H7 (cell line): Measurements from ENCODE around the gene TUSC7. TPM values are rescaled to one million over a fixed set of nuclear protein-coding genes. Genes with fewer than 3 reads are reported as not detected.

Source experiments
- DNase-seq: peaks from one replicate; pipeline ENCODE4 v3.0.0; 2012
- H3K27me3 ChIP-seq: 2 replicates; pipeline ENCODE4 v1.6.0; 2011; ENCODE audit warnings: mild to moderate bottlenecking, low read length; ENCODE audit not compliant: control insufficient read depth, insufficient read depth
- H3K36me3 ChIP-seq: replicated peaks from 2 replicates; pipeline ENCODE4 v1.5.1; 2011; ENCODE audit warnings: low read length; ENCODE audit not compliant: control insufficient read depth, insufficient read depth
- H3K4me3 ChIP-seq: 2 replicates; pipeline ENCODE4 v1.5.1; 2011; ENCODE audit warnings: low read depth, mild to moderate bottlenecking, control low read depth, low read length, moderate library complexity; ENCODE audit not compliant: insufficient read depth
- total RNA-seq: library from RNA; depleted of rRNA; stranded (reverse); fragments of >200 nt; shearing (Covaris generic); gene quantifications from 2 replicates; pipeline ENCODE4 v1.2.3, GENCODE V29; 2014; rRNA removed

TUSC7 gene
- not detected in 2 replicates for total RNA-seq

GRCh38 chr3:116709479-116709878 is at the start of gene TUSC7:
Gene TUSC7 (plus strand): TSS chr3:116709779.
- DNase-seq = no peak
- no peak within 1 kb of the TSS for H3K4me3 ChIP-seq
- no peaks in the 10 kb centered on the region for H3K27me3 ChIP-seq
- no peaks in the 10 kb centered on the region for H3K36me3 ChIP-seq

GRCh38 chr3:116661196-116661595 is 48.4 kb upstream of the TUSC7 start:
- no peak for DNase-seq
- Histone ChIP-seq H3K27me3 (no peaks in the 10 kb centered on the region), H3K4me3 (no peak overlapping the region), H3K36me3 (no peaks in the 10 kb centered on the region)

GRCh38 chr3:116663161-116664110 is 46.1 kb upstream of the TUSC7 start:
- Histone ChIP-seq H3K4me3 (no peak overlapping the region), H3K27me3 (no peaks in the 10 kb centered on the region), H3K36me3 (no peaks in the 10 kb centered on the region)
- peak; percentile 25 for DNase-seq

DNA sequence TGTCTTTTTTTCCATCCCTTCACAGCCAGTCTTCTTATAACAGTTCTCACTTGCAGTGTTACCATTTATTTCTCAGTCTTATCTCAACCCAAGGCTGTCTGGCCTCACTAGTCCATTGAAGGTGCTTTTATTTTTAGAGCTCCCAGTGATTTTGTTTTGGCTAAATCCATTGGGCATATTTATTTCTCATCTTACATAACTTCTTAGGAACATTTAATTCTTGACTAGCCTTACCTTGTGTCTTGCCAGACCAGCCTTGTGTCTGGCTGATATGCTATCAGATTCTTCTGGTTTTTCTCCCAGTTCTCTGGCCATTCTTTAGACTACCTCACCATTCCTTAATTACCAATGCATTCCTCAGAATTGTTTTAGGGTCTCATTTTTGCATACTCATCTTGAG is 42.3 kb upstream of the TUSC7 start:
- DNase-seq = no peak
- H3K27me3 ChIP-seq = no peaks in the 10 kb centered on the region
- no peak overlapping the region for H3K4me3 ChIP-seq
- no peaks in the 10 kb centered on the region for H3K36me3 ChIP-seq

- no peak overlapping the region for H3K4me3 ChIP-seq
- H3K36me3 ChIP-seq = no peaks in the 10 kb centered on the region
- no peaks in the 10 kb centered on the region for H3K27me3 ChIP-seq
- no peak for DNase-seq
Measured at GRCh38 chr3:116667791-116668190, 41.8 kb upstream of the TUSC7 start.

DNA sequence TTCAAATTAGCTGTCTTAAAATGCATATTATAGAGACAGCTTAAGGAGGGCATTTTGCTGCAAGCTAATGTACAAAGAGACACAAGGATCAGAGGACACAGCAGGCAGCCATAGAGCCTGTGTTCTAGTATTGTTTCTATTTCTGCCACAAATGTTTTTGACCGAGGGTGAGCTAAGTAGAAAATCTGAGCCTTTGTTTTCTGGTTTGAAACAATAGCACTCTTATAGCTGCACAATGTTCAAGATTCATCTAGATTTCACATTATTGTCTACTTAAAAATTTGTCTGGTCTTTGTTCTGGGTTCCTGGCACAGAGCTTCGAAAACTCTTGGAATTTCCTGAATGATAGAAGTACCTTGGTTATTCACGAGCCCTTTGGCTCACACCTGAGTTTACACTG is 40.0 kb upstream of the TUSC7 start:
- Histone ChIP-seq H3K27me3 (no peaks in the 10 kb centered on the region), H3K4me3 (no peak overlapping the region), H3K36me3 (no peaks in the 10 kb centered on the region)
- no peak for DNase-seq

GRCh38 chr3:116671151-116671550 is 38.4 kb upstream of the TUSC7 start:
- no peaks in the 10 kb centered on the region for H3K27me3 ChIP-seq
- no peaks in the 10 kb centered on the region for H3K36me3 ChIP-seq
- DNase-seq = no peak
- H3K4me3 ChIP-seq = no peak overlapping the region

- Histone ChIP-seq H3K36me3 (no peaks in the 10 kb centered on the region), H3K4me3 (no peak overlapping the region), H3K27me3 (no peaks in the 10 kb centered on the region)
- DNase-seq = no peak
Measured at GRCh38 chr3:116678853-116679252, 30.7 kb upstream of the TUSC7 start.

GRCh38 chr3:116691041-116691440 is 18.5 kb upstream of the TUSC7 start:
- no peaks in the 10 kb centered on the region for H3K36me3 ChIP-seq
- DNase-seq = no peak

DNA sequence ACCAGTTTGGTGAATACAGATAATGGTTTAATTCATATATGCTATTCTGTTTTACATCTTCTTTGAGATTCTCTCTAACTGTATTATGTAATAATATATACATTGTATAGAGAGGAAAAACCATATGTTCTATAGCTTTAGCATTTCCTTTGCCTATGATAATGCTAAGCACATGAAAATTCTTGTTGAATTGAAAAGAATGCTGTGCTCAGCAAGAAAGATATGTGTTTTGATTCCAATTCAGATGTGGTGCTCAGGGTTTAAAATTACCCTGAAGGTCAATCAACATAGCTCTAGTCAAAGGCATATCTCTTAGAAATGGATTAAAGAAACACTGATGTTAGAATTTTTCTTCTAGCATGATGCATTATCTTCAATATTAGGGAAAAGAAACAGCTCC is 8.5 kb upstream of the TUSC7 start:
- DNase-seq = no peak
- no peak overlapping the region for H3K4me3 ChIP-seq
- H3K36me3 ChIP-seq = no peaks in the 10 kb centered on the region
- H3K27me3 ChIP-seq = no peaks in the 10 kb centered on the region

More at GRCh38 chr3:116691041-116691440, 18.5 kb upstream of the TUSC7 start:
- H3K4me3 ChIP-seq = no peak overlapping the region
- no peaks in the 10 kb centered on the region for H3K27me3 ChIP-seq

DNA sequence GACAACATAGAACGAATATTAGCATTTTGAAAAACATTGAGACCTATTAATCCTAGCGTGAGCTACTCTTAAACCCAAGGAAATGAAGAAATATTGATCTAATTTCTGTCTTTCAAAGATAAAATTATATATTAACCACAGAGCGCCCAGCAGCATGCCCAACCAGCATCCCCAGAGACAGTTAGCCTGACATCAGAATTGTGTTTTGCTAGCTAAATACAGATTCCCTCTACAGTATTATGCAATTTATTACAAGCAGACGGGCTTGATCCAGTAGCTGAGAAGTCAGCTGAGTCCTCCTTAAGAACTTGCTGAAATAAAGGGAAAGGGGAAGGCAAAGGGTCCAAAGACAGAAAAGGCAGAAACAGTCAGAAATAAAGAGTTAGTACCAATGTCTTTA is 7.2 kb upstream of the TUSC7 start:
- H3K27me3 ChIP-seq = no peaks in the 10 kb centered on the region

DNA sequence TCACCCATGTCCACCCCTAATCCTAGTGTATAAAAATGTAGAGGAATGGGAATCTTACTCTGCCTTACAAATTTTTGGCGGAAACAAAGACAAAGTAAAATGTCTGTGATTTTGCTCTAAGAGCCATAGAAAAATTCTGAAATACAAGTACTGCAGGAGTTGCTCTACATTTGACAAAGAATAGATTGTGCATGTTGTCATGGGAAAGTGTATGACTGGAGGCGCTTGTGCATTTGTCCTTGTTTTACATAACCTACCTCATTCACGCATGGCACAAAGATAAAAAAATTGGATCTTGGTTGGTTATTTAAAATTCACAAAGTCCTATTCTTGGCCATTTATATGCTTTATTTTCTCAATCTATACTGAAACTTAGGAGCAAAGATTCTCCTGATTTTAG is 2.0 kb upstream of the TUSC7 start:
- no peaks in the 10 kb centered on the region for H3K36me3 ChIP-seq
- DNase-seq = no peak
- H3K27me3 ChIP-seq = no peaks in the 10 kb centered on the region
- no peak overlapping the region for H3K4me3 ChIP-seq

More for the DNA sequence above, 7.2 kb upstream of the TUSC7 start:
- Histone ChIP-seq H3K4me3 (no peak overlapping the region), H3K36me3 (no peaks in the 10 kb centered on the region)
- no peak for DNase-seq

- no peaks in the 10 kb centered on the region for H3K36me3 ChIP-seq
- H3K27me3 ChIP-seq = no peaks in the 10 kb centered on the region
- no peak for DNase-seq
- H3K4me3 ChIP-seq = no peak overlapping the region
Measured at GRCh38 chr3:116716490-116716889, 6.9 kb downstream of the TUSC7 start.

GRCh38 chr3:116717566-116717965 is 8.0 kb downstream of the TUSC7 start:
- H3K36me3 ChIP-seq = no peaks in the 10 kb centered on the region
- H3K27me3 ChIP-seq = no peaks in the 10 kb centered on the region
- no peak for DNase-seq
- no peak overlapping the region for H3K4me3 ChIP-seq

DNA sequence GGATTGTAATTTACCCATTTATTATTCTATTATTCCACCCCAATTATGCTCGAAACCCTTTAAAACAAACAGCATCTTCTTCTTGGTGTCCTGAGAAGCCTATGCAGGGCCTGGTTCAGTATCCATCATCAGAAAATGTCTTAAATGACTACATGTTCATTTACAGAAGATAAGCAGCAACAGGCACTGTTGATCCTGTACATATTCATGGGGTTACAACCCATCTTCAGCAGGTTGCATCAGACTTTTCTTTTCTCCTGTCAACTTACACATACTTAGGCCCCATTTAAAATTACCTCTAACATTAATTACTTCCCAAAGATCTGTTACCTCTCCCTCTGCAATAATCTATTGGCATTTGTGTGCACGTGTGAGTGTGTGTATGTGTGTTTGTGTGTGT is 18.9 kb downstream of the TUSC7 start:
- Histone ChIP-seq H3K36me3 (no peaks in the 10 kb centered on the region), H3K4me3 (no peak overlapping the region), H3K27me3 (no peaks in the 10 kb centered on the region)
- DNase-seq = no peak
